Liver (tissue), 3 donors: ENCODE results near the gene PIK3R5.

Experiments
- CTCF ChIP-seq: fragments of 150-350 bp; IDR thresholded peaks from 2 replicates; pipeline ENCODE4 v1.5.1; 2017; ENCODE audit warnings: improper control_type of control experiment, low read depth, low read length; ENCODE audit not compliant: missing input control
- FOXA2 ChIP-seq: IDR thresholded peaks from 2 replicates; pipeline ENCODE4 v1.6.1; 2016; ENCODE audit warnings: antibody characterized with exemption
- GABPA ChIP-seq, 2 donors: IDR thresholded peaks in 1 of 2; conservative IDR thresholded peaks in 1 of 2; 2 replicates each; pipeline ENCODE4 v1.6.1; 2016; ENCODE audit warnings: antibody characterized with exemption in 2 of 2, mild to moderate bottlenecking in 1 of 2, moderate library complexity in 1 of 2
- HNF4G ChIP-seq: IDR thresholded peaks from 2 replicates; pipeline ENCODE4 v1.6.1; 2016; ENCODE audit warnings: antibody characterized with exemption
- REST ChIP-seq: IDR thresholded peaks from 2 replicates; pipeline ENCODE4 v1.6.1; 2016; ENCODE audit warnings: antibody characterized with exemption, mild to moderate bottlenecking
- TAF1 ChIP-seq: conservative IDR thresholded peaks from 2 replicates; pipeline ENCODE4 v1.6.1; 2016; ENCODE audit warnings: antibody characterized with exemption, mild to moderate bottlenecking
- donor health status: healthy.
- donor health status: healthy.

- TF ChIP-seq FOXA2 (no peak), GABPA (IDR thresholded peaks at IDR 0.05 in 1 of 2, conservative IDR thresholded peaks at IDR 0.05 in 1 of 2) (no peak), TAF1 (no peak), CTCF (no peak), REST (no peak), HNF4G (no peak)
Observed at GRCh38 chr17:8912084-8912981, 53.2 kb downstream of the PIK3R5 start.
